Activated CD8-positive, alpha-beta memory T cell treated with anti-CD3 and anti-CD28 coated beads, Interleukin-2, amount 50 U/mL, for 1 hour (primary cell): ENCODE results near the gene SH2D6.

ENCODE experiments used
- DNase-seq: peaks from one replicate; pipeline ENCODE4 v3.0.0-alpha.2; 2020; ENCODE audit errors: extremely low read depth

Gene SH2D6

GRCh38 chr2:85421260-85422071 is 3.0 kb downstream of the SH2D6 start:
- DNase-seq = no peak

DNA sequence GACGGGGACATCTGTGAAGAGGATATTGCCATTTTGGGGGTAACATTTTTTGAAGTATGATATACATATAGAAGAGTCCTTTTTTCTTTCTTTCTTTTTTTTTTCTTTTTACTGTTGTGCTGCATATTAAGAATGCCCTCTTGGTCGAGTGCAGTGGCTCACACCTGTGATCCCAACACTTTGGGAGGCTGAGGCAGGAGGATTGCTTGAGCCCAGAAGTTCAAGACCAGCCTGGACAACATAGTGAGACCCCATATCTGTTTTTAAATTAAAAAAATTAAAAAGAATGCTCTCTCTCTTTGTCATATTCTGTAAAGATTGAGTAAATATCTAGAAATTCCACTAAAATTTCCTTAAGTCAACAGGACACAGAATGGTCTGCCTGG is 3.6 kb downstream of the SH2D6 start:
- DNase-seq = no peak

GRCh38 chr2:85423525-85423924 is 5.0 kb downstream of the SH2D6 start:
- DNase-seq = no peak

DNA sequence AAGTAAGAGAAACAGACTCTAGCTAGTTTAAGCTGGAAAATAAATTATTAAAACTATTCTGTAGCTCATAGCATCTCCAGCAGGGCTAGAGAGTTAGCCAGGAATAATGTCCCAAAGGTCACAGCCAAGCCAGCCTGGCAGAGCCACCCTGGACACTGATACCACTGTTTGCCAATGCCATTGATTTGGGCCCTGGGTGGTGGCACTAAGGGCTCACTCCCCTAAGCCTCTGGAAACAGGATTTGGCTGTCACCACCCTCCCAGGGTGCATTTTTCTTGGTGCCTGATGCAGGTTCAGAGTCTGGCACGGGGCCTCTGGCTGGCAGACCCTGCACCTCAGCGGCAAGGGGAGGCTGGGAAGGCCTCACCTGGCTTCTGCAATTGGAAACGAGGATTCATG is 7.1 kb downstream of the SH2D6 start:
- no peak for DNase-seq

GRCh38 chr2:85427300-85427835 is 8.9 kb downstream of the SH2D6 start:
- no peak for DNase-seq

DNA sequence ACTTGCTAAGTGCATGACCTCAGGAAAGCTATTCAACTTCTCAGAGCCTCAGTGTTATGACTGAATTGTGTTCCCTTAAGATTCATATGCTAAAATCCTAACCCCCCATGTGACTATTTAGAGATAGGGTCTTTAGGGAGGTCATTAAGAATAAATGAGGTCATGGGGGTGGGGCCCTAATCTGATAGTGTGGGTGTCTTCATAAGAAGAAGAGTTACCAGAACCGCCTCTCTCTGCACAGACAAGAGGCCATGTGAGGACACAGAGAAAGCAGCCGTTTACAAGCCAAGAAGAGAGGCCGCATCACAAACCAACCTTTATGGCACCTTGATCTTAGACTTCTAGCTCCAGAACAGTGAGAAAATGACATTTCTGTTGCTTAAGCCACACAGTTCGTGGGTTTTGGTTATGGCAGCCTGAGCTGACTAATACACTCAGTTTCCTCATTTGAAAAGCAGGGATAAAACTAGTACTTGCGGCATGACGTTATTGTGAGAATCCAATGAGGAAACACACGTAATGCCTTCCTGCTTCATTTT is 9.9 kb downstream of the SH2D6 start:
- DNase-seq = no peak

DNA sequence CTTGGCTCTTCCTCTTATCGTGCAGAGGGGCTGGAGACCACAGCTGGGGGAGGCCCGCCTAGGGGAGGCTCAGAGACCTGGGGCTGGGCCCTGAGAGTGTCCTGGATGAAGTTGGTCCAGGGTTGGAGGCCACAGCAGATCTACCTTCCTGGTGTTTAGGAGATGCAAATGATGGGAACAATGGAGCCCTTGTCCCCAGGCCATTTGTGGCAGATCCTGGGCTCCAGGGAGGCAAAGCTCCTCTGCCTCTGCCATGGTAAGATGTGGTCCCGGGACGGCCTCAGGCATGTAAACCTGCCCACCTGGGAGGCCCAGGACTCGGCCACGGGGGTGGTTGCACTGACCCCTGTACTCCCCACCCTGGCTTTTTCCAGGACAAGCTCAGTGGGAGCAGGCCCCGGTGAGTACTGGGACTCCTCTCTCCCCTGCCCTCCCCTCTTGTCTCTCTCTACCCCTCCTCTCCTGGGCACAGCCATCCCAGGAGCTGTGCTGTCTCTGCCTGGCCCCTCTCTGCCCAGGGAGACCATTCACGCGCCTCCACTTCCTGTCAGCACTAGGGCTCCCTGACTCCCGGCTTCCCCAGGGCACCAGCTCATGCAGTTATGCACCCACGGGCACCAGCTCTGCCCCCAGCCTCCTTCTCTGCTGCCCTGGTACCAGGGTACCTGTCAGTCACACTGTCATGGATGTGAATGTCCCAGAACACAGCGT is 10.9 kb downstream of the SH2D6 start:
- DNase-seq = no peak

DNA sequence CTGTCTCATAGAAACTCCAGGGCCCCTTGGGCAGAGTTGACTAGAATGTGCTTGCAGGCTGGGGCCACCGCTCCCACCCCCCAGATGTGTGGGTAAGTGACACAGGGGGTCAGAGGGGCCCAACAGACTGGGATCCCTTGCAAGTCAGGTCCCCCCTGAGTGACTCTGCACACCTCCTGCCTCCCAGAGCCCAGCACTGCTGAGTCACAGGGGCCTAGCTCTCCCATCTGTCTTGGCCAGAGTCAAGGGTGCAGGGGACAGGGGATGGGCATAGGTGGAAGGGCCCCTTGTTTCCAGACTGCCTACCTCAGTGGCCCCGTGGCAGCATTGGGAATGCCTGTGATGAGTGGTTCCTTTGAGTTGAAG is 11.4 kb downstream of the SH2D6 start:
- no peak for DNase-seq

DNA sequence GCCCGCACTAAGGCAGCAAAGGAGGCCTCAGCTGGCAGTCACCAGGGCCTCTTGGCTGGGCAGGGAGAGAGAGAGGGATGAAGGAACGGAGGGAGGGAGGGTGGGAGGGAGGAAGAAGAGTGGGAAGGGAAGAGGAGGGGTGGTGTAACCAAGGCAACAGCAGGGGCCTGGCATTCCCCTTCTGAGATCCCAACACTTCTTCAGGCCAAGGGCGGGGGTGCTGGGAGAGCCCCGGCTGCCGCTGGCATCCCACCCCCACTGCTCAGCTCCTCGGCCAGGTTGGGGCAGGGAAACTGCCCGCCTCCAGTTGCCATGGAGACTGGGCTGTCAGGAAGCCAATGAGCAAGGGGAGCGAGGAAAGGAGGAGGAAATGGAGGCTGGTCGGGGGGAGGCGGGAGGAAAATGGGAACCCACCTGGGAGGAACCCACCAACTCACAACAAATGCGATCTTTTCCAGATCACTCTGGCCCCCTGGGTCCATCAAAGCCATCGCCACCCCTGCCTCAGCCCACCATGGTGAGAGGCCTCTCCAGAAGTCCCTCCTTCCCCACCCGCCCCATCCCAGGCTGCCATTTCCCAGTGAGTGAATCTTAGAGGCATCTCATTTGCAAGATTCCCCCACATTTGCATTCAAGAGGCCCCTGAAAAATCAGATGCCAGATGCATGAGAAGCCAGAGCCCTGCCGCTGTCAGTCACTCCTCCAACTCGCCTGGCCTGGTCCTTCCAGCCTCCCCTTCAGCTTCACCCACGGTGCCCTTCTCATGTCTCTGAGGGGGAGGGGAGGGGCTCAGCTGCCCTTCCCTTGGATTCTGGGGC is 12.4 kb downstream of the SH2D6 start:
- no peak for DNase-seq

DNA sequence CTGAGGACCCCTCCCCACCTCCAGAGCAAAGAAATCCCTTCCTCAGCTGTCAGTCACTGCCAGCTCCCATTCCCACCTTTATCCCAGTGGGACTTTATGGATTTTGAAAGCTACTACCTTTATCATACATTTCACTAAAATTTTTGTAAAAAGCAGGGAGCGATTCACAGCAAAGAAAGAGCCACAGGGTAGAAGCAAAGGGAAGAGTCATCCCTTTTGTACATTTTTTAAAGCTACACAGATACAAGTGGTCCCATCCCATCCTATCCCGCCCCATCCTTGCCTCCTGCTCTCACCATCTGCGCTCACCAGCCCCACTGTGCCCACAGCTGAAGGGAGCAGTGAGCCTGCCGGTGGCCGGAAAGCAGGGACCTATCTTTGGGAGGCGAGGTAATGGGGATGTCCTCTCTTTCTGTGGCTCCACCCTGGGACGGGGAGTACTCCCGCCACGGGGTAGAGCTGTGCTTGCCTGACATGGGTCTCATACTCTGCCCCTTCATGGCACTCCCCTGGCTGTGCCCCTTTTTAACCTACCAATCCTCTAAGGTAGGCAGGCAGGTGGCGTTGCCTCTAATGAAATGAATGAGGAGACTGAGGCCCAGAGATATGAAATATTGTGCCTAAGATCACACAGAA is 13.2 kb downstream of the SH2D6 start:
- DNase-seq = no peak

DNA sequence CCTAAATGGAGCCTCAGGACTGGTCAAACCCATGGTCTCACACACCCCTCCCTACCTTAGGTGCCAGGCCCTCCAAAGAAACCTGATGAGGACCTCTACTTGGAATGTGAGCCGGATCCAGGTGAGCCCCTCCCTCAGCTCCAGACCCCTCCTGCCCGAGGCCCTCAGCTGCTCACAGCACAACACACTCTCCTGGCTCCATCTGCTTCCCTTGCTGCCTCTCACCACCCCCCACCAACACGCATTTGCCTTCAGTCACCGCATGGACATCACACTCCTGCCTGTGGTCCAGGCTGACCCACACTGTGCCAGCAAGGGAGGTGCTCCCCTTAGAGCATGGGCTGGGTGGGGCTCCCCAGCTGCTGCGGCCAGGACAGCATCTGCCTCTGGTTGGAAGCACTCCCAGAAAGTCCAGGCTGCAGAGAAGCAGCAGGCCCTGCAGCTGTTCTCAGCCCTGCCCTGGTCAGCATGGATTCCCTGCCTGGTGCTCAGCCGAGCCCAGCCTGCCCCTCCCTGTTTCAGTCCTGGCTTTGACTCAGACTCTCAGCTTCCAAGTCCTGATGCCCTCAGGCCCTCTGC is 15.1 kb downstream of the SH2D6 start:
- no peak for DNase-seq

DNA sequence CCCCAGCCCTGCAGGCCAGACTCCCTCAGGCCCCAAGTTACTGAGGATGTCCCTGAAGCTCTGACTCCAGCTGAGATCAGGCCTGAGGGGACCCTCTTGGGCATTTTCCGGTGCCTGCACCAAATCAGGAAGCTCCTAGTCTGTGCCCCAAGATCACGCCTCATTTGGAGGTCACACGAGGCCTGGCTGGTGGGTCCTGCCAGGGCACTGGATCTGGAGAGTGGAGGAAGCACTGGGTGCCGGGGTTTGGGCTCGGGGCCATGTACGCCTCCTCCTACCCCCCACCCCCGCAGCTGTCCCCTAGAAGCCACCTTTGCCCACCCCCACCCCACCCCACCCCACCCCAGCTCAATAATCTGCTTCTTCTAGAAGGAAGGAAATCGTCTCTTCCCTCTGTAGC is 16.2 kb downstream of the SH2D6 start:
- DNase-seq = no peak

GRCh38 chr2:85435220-85435958 is 16.9 kb downstream of the SH2D6 start:
- no peak for DNase-seq

DNA sequence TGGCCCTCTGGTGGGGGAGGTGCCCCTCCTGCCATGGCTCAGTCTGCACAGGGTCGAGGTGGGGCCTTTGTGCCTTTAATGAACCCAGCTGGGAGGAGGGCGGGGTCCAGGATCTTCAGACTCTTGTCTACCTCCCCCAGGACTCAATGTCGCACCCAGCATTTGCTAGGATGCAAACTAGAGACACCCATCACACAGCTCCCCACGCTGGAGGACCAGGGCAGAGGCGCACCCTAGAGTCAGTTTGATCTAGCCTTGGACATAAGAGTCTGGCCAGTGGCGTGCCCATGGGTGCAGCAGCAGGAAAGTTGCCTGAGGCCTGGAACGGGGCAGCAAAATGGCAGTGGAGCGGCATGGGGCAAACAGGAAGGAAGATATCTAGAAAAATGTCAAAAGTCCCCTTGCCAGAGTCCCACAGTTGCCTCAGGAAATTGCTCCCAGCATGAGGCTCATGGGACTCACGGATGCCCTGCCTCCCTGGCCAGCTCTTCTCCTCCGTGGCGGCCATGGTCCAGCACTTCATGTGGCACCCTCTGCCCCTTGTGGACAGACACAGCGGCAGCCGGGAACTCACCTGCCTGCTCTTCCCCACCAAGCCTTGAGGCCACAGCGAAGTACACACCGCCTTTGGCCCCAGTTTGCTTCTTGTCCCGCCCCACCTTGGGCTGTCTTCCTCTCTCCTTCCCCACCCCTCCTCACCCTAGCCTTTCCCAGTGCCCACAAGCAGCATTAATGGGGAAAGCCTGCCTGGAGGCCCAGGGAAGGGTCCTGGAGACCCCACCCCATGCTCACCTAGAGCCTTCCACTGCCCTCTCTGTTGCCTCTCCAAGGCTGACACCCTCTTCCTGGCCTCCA is 17.7 kb downstream of the SH2D6 start:
- no peak for DNase-seq

DNA sequence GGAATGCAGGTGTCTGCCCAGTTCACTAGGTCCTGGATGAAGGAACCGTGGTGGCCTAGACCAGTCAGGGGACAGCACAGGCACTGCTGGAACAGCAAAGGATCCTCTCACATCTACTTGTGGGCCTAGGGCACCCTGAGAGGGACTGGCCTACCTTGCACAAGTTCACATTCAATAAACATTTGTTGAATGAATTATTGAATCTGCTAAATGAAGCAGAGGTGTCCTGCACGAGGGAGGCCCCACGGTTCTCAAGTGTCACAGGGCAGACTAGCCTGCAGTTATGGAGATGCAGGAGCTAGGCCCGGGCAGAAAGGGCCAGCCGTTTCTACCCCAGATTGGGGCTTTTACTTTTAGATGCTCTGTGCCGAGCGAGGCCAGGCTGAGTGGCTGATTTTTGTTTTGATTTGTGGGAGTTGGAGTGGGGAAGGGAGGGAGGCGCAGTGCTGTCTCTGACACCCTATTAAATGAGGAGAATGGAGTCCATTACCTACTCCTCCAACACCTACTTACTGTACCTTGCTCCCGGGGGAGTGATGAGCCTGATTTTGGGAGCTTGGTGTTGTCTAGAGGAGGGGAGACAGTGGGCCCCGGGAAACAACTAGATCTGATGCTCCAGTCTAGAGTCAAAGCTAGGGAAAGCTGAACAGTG is 18.4 kb downstream of the SH2D6 start:
- no peak for DNase-seq

- peak; percentile 35 for DNase-seq
Measured at GRCh38 chr2:85437488-85438200, 19.1 kb downstream of the SH2D6 start.

DNA sequence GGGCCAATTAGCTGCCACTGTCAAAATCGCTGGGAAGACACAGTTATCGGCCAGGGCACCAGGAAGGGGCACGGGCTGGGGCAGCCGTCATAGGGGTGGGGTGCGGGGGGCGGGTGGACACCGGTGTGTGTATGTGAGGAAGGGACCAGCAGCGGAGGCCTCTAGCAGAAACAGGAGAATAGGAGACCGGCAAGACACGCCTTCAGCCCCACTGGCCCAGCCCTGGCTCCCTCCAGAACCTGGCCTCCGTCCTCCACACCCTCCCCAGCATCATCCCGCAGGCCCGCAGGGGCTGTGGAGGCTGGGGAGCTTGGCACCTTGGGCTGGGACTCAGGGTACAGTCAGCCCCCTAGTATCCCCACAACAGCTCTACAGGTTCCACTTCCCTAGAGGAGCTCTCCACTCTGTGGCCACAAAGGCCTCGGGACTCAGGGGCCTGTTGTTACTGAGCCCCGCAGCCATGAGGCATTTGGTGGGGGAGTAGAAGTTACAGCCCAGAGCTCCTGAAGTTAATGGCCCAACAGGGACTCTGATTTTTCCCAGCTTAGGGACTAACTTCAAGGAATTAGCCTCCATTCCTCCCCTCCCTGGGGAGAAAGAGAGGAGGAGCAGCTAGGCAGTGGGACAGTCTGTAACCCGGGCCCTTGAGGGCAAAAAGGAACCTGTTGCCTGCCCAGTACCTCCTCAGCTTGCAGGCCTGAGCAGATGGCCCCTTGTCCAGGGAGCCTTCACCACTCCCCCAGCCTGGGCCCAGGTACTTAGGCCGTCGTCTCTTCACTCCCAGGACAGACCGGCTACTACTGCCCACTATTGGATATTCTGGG is 19.9 kb downstream of the SH2D6 start:
- no peak for DNase-seq
